BLaER1 treated with 17β-estradiol and CSF1 and Interleukin-3, amounts not matched to agents 10 nM and 100 nM (cell line): ENCODE results near the gene IRAK1BP1.
A peak's percentile ranks its signal among the peaks of the same experiment; 100 is the strongest.

Source experiments
- H3K27ac ChIP-seq, 11 experiments: shearing (Covaris generic); formaldehyde crosslinking; 2 replicates each; pipeline ENCODE4 v1.8.1; 2022
- H3K27me3 ChIP-seq, 11 experiments: shearing (Covaris generic); formaldehyde crosslinking; 2 replicates each; pipeline ENCODE4 v1.8.1; 2022
- H3K36me3 ChIP-seq, 11 experiments: shearing (Covaris generic); formaldehyde crosslinking; 2 replicates each; pipeline ENCODE4 v1.8.1; 2022
- H3K4me1 ChIP-seq, 10 experiments: shearing (Covaris generic); formaldehyde crosslinking; 2 replicates each; pipeline ENCODE4 v1.8.1; 2022
- H3K4me2 ChIP-seq, 11 experiments: shearing (Covaris generic); formaldehyde crosslinking; 2 replicates each; pipeline ENCODE4 v1.8.1; 2022
- H3K4me3 ChIP-seq, 10 experiments: shearing (Covaris generic); formaldehyde crosslinking; 2 replicates each; pipeline ENCODE4 v1.8.1; 2022
- H3K9ac ChIP-seq, 11 experiments: shearing (Covaris generic); formaldehyde crosslinking; 2 replicates each; pipeline ENCODE4 v1.8.1; 2022
- H3K9me3 ChIP-seq, 11 experiments: shearing (Covaris generic); formaldehyde crosslinking; replicated peaks in 1 of 11; 2 replicates each; pipeline ENCODE4 v1.8.1; 2022
- H4K20me1 ChIP-seq, 11 experiments: shearing (Covaris generic); formaldehyde crosslinking; 2 replicates each; pipeline ENCODE4 v1.8.1; 2022
- Cebpa-rat ChIP-seq, 11 experiments: shearing (Covaris generic); IDR thresholded peaks; 2 replicates each; pipeline ENCODE4 v1.8.1; 2022

The IRAK1BP1 gene, protein sequence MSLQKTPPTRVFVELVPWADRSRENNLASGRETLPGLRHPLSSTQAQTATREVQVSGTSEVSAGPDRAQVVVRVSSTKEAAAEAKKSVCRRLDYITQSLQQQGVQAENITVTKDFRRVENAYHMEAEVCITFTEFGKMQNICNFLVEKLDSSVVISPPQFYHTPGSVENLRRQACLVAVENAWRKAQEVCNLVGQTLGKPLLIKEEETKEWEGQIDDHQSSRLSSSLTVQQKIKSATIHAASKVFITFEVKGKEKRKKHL

DNA sequence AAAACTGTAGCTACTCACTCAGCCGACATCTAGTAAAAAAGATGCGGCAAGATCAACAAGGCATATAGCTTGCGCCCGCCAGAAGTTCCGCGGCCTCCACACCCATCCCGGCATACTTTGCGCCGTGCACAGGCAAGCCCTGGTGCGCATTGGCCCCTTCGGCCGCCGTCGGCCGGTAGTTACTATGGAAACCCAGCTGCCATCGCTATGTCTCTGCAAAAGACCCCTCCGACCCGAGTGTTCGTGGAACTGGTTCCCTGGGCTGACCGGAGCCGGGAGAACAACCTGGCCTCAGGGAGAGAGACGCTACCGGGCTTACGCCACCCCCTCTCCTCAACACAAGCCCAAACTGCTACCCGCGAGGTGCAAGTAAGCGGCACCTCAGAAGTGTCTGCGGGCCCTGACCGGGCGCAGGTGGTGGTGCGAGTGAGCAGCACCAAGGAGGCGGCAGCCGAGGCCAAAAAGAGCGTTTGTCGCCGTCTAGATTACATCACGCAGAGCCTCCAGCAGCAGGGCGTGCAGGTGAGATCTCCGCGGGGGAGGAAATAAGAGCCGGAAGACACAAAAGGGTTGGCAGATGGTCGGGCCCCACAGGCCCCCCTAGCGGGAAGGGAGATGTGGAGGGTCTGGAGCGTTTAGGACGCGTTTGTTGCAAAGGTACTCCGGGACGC lies at the start of gene IRAK1BP1:
Gene IRAK1BP1 (plus strand): TSS at position 182 of the 671 bp plus-strand sequence. CDS start 26 bp downstream, at position 208.
- Histone ChIP-seq H3K27me3 (no peaks in the 10 kb centered on the region), H3K9ac (peak within 1 kb of the TSS; percentile 66 to 79 (median 76); a peak in 21 of 22 replicates), H3K4me3 (peak within 1 kb of the TSS; percentile 65 to 79 (median 74)), H4K20me1 (no peaks in the 10 kb centered on the region), H3K36me3 (no peaks in the 10 kb centered on the region), H3K4me2 (peak within 1 kb of the TSS; percentile 55 to 82 (median 68)), H3K27ac (peak within 1 kb of the TSS; percentile 23 to 76 (median 69); a peak in 21 of 22 replicates), H3K4me1 (peaks cover 0 to 8% (median 2%) of the 10 kb centered on the region in 10 experiments; a peak in 6 of 20 replicates), H3K9me3 (no peaks in the 10 kb centered on the region)
- TF ChIP-seq Cebpa-rat (IDR thresholded peaks at IDR 0.05), result no peak

DNA sequence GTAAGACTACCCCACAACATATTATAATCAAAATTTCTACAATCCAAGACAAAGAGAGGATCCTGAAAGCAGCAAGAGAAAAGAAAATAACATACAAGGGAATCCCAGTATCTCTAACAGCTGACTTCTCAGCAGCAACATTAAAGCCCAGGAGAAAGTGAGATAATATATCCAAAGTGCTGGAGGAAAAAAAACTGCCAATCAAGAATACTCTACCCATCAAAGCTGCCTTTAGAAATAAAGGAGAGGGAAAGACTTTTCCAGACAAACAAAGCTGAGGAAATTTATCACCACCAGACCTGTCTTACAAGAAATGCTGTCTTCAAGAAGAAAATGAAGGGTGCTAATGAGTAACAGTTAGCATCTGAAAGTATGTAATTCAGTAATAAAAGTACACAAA lies 43.3 kb upstream of the IRAK1BP1 start:
- Histone ChIP-seq H3K36me3 (no peaks in the 10 kb centered on the region), H3K4me1 (no peaks in the 10 kb centered on the region), H3K27me3 (no peaks in the 10 kb centered on the region), H3K4me3 (no peak overlapping the region), H3K27ac (no peak overlapping the region), H3K4me2 (no peak overlapping the region), H4K20me1 (no peaks in the 10 kb centered on the region), H3K9ac (no peak overlapping the region), H3K9me3 (no peaks in the 10 kb centered on the region)
- no peak for TF ChIP-seq Cebpa-rat (IDR thresholded peaks at IDR 0.05)

DNA sequence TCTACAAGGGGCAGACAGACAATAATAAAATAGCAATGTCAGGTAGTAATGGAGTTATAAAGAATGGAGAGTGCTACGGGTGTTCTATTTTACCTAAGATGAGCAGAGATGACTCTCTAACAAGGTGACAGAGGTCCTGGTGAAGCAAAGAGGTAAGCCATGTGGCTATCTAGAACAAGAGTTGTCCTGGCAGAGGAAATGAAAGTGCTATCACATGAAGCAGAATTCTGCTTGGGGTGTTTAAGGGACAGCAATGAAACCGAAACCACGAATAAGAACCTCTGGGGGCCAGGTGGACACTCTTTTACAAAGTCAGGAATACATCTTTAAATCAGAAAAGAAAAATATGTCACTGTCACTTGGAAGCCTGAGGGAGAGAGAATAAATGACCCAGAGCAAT lies 37.9 kb upstream of the IRAK1BP1 start:
- no peaks in the 10 kb centered on the region for H3K27me3 ChIP-seq
- H3K4me3 ChIP-seq, result no peak overlapping the region
- H3K4me2 ChIP-seq, result no peak overlapping the region
- no peaks in the 10 kb centered on the region for H3K36me3 ChIP-seq
- no peak for TF ChIP-seq Cebpa-rat (IDR thresholded peaks at IDR 0.05)
- no peak overlapping the region for H3K9ac ChIP-seq
- H4K20me1 ChIP-seq, result no peaks in the 10 kb centered on the region
- H3K27ac ChIP-seq, result no peak overlapping the region
- no peaks in the 10 kb centered on the region for H3K4me1 ChIP-seq
- H3K9me3 ChIP-seq, result no peaks in the 10 kb centered on the region

DNA sequence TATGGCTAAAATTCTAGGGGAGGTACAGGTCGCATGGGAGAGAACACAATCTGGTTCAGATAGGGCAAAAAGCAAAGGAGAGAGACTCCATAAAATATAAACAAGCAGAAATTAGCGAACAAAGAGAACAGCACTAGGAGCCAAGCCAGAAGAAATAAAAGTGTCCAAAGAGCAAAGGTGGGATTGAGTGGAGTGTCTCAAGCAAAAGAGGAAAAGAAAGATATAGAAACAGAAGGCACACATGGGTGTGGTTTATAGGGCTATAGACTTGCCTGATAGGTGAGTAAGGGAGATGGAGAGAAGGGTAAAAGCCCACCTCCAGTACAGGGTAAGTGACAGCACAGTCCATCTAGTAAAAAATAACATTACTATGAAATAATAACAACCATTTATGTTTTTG lies 36.5 kb upstream of the IRAK1BP1 start:
- no peaks in the 10 kb centered on the region for H3K36me3 ChIP-seq
- no peaks in the 10 kb centered on the region for H3K27me3 ChIP-seq
- H3K4me1 ChIP-seq, result no peaks in the 10 kb centered on the region
- no peaks in the 10 kb centered on the region for H3K9me3 ChIP-seq
- H3K4me3 ChIP-seq, result no peak overlapping the region
- H3K9ac ChIP-seq, result no peak overlapping the region
- TF ChIP-seq Cebpa-rat (IDR thresholded peaks at IDR 0.05), result no peak
- H3K27ac ChIP-seq, result no peak overlapping the region
- H3K4me2 ChIP-seq, result no peak overlapping the region
- H4K20me1 ChIP-seq, result no peaks in the 10 kb centered on the region

DNA sequence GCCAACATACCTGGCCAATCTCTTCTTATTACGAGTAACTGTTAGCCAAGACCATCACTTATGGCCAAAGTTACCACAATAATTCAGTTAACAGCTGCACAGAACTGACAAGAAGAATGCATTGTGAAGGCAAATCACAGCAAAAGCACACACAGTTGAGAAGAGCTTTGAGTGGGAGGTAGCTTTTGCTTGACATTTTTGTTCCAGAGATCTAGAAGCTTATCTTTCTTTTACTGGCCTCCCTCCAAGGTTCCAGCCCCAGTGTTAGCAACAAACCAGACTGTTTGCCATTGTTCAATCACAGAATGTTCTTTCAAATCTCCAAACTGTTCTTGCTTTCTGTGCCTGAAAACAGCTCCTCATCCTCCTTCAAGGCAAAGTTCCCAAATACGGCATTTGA lies 35.9 kb upstream of the IRAK1BP1 start:
- Histone ChIP-seq H3K9me3 (no peaks in the 10 kb centered on the region), H3K27me3 (no peaks in the 10 kb centered on the region), H3K4me1 (no peaks in the 10 kb centered on the region), H4K20me1 (no peaks in the 10 kb centered on the region), H3K4me3 (no peak overlapping the region), H3K4me2 (no peak overlapping the region), H3K36me3 (no peaks in the 10 kb centered on the region), H3K9ac (no peak overlapping the region), H3K27ac (no peak overlapping the region)
- no peak for TF ChIP-seq Cebpa-rat (IDR thresholded peaks at IDR 0.05)

DNA sequence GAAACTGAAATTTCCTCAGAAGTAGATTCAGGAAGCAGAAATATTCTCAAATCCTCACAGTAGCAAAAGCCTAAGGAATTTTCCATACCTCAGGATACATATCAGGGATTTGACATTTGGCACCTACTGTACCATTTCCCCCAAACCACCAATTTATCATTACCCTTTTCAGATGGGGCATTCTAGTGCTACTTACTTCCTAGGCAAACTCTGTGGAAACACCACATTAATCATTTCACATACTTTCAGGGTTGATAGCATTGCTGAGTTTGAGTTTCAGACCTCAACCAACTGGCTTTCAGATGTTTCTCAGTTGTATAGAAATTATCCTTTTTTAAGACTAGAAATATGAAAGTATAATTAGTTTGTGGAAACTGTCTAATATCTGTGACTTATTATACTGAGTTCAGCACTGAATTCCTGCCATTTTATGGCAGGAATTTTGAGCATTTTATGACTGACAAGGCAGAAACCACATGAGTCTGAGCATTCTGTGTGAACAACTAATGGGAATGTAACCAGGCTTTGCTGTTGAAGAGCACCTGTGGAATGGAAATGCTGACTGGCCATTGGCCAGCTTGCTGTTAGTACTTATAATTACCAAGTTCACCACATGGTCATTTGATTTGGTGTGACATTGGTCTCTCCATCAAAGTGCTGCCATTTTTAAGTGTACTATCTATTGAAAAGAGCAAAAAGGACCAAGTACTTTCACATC lies 35.1 kb upstream of the IRAK1BP1 start:
- Histone ChIP-seq H3K9ac (no peak overlapping the region), H3K4me2 (no peak overlapping the region)

DNA sequence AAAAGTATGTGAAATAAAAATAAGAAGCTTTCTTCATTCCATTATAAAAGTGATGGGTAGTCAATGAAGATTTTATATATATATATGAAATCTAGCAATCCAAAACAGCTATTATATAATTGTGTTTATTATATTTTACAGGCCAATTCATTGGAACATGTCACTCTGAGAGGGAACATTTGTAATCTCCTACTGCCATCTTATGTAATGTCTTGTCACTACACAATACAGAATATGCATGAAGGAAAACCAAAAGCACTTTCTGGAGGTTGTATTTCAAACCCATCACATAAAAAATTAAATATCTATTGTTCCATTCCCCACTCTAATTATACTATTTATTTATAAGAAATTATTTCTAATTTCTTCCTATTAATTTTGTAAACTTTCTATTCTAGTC lies 31.5 kb upstream of the IRAK1BP1 start:
- no peak overlapping the region for H3K4me2 ChIP-seq
- no peak overlapping the region for H3K27ac ChIP-seq
- no peak for TF ChIP-seq Cebpa-rat (IDR thresholded peaks at IDR 0.05)
- H3K4me3 ChIP-seq, result no peak overlapping the region
- no peaks in the 10 kb centered on the region for H3K27me3 ChIP-seq
- no peaks in the 10 kb centered on the region for H3K9me3 ChIP-seq
- H3K36me3 ChIP-seq, result no peaks in the 10 kb centered on the region
- H3K9ac ChIP-seq, result no peak overlapping the region
- no peaks in the 10 kb centered on the region for H4K20me1 ChIP-seq
- H3K4me1 ChIP-seq, result no peaks in the 10 kb centered on the region

More for the DNA sequence above, 35.1 kb upstream of the IRAK1BP1 start:
- no peak for TF ChIP-seq Cebpa-rat (IDR thresholded peaks at IDR 0.05)
- Histone ChIP-seq H3K4me3 (no peak overlapping the region), H3K9me3 (no peaks in the 10 kb centered on the region), H3K27me3 (no peaks in the 10 kb centered on the region), H3K4me1 (no peaks in the 10 kb centered on the region), H4K20me1 (no peaks in the 10 kb centered on the region), H3K36me3 (no peaks in the 10 kb centered on the region), H3K27ac (no peak overlapping the region)

DNA sequence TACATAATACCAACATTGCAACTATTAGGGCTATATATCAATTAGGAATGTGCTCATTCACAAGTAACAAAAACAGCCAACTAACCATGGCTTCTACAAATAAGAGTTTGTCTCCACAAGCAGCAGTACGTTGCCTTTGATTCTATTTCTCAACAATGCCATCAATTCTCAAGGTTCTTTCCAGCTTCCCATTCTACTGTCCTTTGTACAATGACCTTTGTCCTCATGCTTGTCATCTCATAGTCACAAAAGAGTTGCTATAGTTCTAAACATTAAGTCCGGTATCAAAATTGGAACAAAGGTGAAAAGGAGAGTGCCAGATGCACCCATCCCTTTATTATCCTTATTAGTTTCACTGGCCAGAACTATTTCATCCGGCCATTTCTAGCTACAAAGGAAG lies 30.8 kb upstream of the IRAK1BP1 start:
- Histone ChIP-seq H3K9me3 (no peaks in the 10 kb centered on the region), H3K27ac (no peak overlapping the region), H3K36me3 (no peaks in the 10 kb centered on the region), H4K20me1 (no peaks in the 10 kb centered on the region), H3K27me3 (no peaks in the 10 kb centered on the region), H3K9ac (no peak overlapping the region), H3K4me1 (no peaks in the 10 kb centered on the region), H3K4me2 (no peak overlapping the region), H3K4me3 (no peak overlapping the region)
- TF ChIP-seq Cebpa-rat (IDR thresholded peaks at IDR 0.05), result no peak

DNA sequence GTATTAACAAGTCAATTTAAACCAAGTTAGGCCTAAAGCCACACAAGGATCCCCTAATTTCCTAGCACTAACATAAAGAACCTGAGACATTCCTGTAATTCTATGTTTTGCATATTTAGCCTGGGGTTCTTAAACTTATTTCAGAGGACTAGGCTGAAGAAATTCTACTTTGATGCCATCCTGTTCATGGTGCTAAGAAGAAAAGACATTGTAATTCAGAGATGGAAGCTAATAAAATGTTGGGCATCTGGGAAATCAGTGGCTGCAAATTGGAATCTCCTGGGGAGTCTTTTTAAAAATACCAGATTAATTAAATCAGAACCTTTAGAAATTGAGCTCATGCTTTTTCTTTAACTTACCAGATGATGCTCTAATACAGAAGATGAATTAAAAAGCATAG lies 26.2 kb upstream of the IRAK1BP1 start:
- H3K4me3 ChIP-seq, result no peak overlapping the region

More for the DNA sequence above, 26.2 kb upstream of the IRAK1BP1 start:
- no peak for TF ChIP-seq Cebpa-rat (IDR thresholded peaks at IDR 0.05)
- Histone ChIP-seq H3K9me3 (no peaks in the 10 kb centered on the region), H3K9ac (no peak overlapping the region), H3K36me3 (no peaks in the 10 kb centered on the region), H4K20me1 (no peaks in the 10 kb centered on the region), H3K4me2 (no peak overlapping the region), H3K27me3 (no peaks in the 10 kb centered on the region), H3K27ac (no peak overlapping the region), H3K4me1 (no peaks in the 10 kb centered on the region)
